Retinal pigment epithelial cell (primary cell): ENCODE data around the gene CDH13.

Experiments
- DNase-seq: peaks from one replicate; pipeline ENCODE4 v3.0.0-alpha.2; 2010; ENCODE audit warnings: low read depth
- H3K4me3 ChIP-seq: 2 replicates; pipeline ENCODE4 v1.5.1; 2011; ENCODE audit warnings: mild to moderate bottlenecking, low read length, control low read depth, moderate library complexity
- TF ChIP-seq, protein P1 (sequence below): conservative IDR thresholded peaks from 2 replicates; pipeline ENCODE4 v1.5.1; 2011; ENCODE audit warnings: low read depth, low read length, control low read depth, inconsistent platforms

CDH13 gene

DNA sequence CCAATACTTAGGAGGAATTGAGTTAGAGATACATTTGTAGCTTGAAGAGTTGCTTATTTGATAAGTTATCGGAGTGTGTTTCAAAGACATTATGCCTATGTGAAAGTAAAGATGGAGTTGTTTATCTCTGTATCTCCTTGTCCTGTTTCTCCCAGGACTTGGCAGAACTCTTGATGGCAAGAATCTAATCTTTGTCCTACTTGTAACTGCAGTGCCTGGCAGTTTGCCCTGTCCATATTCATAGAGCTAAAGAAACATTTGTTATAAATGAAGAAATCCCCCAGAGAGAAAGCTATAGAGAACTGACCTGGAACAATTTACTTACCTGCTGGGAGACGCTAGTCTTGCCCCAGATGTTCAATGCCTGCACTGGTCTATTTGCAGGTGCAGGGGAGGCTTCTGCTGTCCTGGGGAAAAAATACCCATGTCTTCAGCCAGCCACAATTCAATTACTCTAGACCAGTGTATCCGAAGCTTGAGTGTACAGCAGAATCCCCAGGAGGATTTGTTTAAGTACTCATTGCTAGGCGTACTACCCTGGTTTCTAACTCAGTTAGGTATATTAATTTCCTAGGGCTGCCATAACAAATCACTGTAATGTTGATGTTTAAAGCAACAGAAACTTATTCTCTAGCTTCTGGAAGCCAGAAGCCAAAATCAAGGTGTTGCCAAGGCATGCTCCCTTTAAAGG, 771.0 kb downstream of the CDH13 start:
- no peak for DNase-seq
- TF ChIP-seq, protein P1, sequence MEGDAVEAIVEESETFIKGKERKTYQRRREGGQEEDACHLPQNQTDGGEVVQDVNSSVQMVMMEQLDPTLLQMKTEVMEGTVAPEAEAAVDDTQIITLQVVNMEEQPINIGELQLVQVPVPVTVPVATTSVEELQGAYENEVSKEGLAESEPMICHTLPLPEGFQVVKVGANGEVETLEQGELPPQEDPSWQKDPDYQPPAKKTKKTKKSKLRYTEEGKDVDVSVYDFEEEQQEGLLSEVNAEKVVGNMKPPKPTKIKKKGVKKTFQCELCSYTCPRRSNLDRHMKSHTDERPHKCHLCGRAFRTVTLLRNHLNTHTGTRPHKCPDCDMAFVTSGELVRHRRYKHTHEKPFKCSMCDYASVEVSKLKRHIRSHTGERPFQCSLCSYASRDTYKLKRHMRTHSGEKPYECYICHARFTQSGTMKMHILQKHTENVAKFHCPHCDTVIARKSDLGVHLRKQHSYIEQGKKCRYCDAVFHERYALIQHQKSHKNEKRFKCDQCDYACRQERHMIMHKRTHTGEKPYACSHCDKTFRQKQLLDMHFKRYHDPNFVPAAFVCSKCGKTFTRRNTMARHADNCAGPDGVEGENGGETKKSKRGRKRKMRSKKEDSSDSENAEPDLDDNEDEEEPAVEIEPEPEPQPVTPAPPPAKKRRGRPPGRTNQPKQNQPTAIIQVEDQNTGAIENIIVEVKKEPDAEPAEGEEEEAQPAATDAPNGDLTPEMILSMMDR: no peak
- no peak overlapping the region for H3K4me3 ChIP-seq

DNA sequence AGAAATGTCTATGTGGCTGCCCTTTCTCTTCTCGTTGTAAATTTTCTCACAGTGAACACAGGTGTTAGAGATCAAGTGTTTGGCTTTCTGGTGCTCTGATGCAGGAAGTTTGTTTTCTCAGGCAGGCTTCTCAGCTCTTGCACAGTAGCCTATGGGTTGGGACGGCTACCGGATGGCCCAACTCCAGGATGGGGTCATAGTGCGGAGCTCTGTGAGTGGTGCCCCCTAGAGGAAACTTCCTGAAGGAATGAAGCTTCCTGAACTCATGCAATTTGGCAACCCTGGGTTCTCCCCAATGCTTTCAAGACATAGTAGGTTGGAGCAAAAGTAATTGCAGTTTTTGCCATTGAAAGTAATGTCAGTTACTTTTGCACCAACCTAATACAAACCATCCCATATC, 773.5 kb downstream of the CDH13 start:
- TF ChIP-seq, protein P1: no peak
- no peak for DNase-seq
- H3K4me3 ChIP-seq: no peak overlapping the region

DNA sequence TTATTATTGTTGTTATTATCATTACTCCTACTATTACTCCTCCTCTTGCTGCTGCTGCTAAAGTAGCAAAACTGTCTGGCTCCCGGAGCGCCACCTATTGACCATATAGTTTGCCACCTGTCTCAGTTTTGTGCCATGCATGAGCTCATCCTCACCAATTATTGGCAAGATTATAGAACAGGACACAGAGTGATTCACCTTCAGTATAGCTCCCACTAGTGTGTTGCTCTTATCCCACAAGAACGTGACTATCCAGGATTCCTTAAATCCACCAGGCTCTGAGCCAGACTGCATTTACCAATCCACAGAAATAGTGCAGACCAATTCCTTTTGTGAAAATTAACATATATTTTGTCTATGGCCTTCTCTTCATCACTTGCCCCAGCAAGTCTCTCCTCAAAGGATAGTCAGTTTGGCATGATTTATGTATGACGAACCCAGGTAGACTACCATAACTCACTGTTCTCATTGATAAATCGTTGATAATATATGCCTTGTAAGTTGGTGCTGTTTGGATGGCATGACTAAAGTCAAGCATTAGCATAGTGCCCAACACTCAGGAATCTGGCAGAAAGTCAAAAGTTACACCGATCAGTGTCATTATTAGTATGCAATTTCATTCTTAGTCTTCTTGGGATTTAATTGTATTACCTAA, 775.5 kb downstream of the CDH13 start:
- no peak for DNase-seq
- no peak overlapping the region for H3K4me3 ChIP-seq
- TF ChIP-seq, protein P1: peak; percentile 24

- peak; percentile 11 for DNase-seq
- TF ChIP-seq, protein P1: no peak
- H3K4me3 ChIP-seq: no peak overlapping the region
These were observed 776.2 kb downstream of the CDH13 start for GRCh38 chr16:83402967-83403366.

GRCh38 chr16:83403761-83404160, 777.0 kb downstream of the CDH13 start:
- TF ChIP-seq, protein P1: no peak
- no peak overlapping the region for H3K4me3 ChIP-seq
- DNase-seq: no peak

DNA sequence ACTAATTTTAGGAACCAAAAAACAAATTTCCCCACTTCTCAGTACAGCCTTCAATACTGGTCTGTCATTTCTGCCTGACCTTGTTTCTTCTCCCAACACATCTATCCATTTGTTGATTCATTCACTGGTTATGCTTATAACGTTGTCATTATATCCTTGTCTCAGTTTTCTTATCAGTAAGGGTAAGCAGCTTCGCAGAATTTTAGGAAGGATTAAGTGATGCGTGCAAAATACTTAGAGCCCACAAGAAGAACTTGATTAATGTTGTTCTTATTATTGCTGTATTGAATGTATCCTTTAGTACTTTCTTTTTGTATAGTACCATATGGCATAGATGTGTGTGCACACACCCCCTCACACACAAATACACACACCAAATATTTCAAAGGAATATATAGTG, 777.5 kb downstream of the CDH13 start:
- DNase-seq: no peak
- TF ChIP-seq, protein P1: no peak
- H3K4me3 ChIP-seq: no peak overlapping the region

GRCh38 chr16:83407928-83408327, 781.2 kb downstream of the CDH13 start:
- DNase-seq: no peak
- TF ChIP-seq, protein P1: no peak
- no peak overlapping the region for H3K4me3 ChIP-seq
